ENCODE measurements around the gene FOXO6.

FOXO6 gene

DNA sequence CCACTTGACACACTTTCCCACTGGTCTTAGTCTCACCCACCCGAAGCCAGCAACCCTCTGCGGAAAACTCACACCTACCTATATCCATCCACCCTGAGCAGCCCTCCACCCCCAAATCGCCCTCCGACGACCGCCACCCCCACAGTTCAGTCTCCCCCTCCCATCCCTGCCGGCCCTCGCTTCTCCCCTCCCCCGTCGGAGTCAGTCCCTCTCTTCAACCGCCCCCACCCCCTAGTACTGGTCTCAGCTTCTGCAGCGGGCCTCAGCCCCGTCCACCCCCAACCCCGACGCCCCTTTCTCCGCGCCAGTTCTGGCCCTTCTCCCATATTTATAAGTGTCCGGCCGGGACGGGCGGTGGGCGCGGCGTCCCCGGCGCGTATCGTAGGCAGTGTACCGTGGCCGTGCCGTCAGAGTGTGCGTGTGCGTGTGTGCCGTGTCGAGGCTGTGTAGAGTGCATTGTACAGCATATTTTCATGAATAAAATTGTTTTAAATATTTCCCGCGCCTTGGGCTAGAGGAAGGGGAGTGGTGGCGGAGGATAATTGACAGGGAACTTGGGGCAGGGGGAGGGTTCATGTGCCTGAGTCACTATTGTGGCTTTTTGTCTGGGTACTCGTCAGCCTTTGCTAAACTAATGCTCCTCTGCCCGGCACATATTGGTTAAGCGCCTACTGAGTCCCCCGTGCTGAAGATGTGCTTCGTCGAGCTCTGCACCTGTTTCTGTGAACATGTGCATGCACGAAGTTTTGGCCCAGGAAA, 22.0 kb downstream of the FOXO6 start:
- DNase-seq (ENCODE audit: low read depth in 2 of 2): peak in 1 of 2 donors; percentile 27

DNA sequence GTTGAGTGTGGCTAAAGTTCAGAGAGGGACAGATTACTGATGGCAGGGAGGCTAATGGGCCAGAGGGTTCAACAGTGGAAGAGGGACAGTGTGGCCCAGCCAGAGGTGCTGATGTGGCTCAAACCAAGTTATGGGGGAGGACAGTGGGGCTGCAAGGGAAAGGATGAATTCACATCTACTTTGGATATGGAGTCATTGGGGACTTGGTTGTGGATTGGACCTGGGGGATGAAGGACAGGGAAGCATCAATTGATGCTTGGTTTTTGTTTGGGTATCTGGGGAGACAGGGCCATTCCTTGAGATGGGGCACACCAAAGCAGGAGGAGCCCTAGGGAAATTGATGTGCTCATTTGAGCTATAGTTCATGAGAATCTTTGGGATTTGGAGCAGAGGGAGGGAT, 23.3 kb downstream of the FOXO6 start:
- DNase-seq (ENCODE audit: low read depth in 2 of 2): no peak

GRCh38 chr1:41385398-41386195, 24.4 kb downstream of the FOXO6 start:
- DNase-seq (ENCODE audit: low read depth in 2 of 2): no peak

DNA sequence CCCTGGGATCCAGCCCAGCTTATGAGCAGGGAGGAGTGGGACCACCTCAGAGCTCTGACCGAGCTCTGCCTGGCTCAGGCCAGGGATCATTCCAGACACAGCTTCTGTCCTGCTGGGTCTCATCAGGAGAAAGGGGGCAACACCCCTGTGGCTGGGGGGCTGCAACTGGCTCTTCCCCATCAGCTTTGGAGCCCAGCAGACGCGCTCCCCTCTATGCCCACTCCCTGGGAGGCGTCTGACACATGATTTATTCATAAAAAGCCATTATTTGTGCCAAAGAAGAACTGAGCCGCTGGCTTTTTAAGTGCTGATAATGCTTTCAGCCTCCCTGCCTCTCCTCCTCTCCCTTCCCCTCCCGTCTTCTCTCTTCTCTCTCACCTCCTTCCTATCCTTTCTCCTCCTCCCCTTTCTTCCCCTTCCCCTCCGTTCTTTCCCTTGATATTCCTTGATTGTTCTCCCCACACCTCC, 25.0 kb downstream of the FOXO6 start:
- DNase-seq (ENCODE audit: low read depth in 2 of 2): no peak

DNA sequence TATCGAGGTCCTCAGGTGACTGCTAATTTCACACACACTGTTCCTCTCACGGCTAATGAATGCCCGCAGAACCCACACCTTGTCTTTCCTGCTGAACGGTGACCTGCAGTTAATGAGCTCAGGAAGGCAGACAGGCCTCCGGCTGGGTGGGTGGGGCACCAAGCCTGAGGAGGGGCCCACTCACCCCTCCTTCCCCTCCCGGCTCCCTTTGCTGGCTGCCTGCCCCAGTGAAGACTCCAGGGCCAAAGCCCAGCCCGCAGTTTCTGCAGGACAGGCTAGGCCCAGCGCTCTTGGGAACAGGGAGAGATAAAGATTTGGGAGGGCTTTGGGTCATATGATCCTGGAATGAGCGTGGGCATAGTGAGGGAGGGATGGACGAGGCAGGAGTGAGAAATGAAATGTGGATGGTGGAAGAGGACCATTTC, 26.4 kb downstream of the FOXO6 start:
- no peak for DNase-seq (ENCODE audit: low read depth in 2 of 2)

- DNase-seq (ENCODE audit: low read depth in 2 of 2): no peak
Measured at GRCh38 chr1:41388510-41388909, 27.3 kb downstream of the FOXO6 start.

DNA sequence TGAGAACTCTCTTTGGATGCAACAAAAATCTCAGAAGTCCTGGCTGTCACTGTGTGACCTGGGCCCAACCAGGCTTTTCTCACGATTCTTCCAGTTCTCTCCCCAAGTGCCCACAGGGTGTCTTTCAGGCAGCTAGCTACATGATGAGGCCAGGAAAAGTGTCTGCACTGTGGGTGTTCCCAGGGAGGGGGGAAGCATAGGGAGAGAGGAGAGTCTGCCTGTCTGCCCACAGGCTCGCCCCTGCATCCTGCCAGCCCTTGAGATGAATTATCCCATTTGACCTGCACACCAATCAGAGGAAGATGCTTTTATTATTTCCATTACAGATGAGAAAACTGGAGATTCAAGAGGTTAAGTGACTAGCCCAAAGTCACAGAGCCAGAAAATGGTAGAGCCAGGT, 27.8 kb downstream of the FOXO6 start:
- no peak for DNase-seq (ENCODE audit: low read depth in 2 of 2)

GRCh38 chr1:41390166-41390565, 28.9 kb downstream of the FOXO6 start:
- DNase-seq (ENCODE audit: low read depth in 2 of 2): no peak

- no peak for DNase-seq (ENCODE audit: low read depth in 2 of 2)
Measured at GRCh38 chr1:41390573-41390972, 29.3 kb downstream of the FOXO6 start.

- no peak for DNase-seq (ENCODE audit: low read depth in 2 of 2)
Measured at GRCh38 chr1:41391834-41392527, 30.7 kb downstream of the FOXO6 start.

DNA sequence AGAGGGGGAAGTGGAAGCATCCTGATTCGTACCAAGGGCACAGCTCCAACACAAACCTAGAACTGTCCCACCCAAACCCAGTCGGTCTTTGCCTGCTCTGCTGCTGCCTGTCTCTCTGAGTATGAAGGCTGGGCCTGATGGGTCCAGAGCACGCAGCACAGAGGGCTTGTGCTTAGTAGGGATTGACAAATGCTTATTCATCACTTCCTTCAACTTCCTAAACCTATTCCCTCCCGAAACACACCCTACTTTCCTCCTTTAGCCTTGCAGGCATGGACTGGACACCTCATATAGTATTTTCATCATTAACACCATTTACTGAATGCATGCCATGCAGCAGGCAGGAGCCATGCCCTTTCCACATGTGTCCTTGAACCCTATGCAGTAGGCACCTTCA, 31.3 kb downstream of the FOXO6 start:
- no peak for DNase-seq (ENCODE audit: low read depth in 2 of 2)

GRCh38 chr1:41393716-41394368, 32.6 kb downstream of the FOXO6 start:
- DNase-seq (ENCODE audit: low read depth in 2 of 2): no peak

- no peak for DNase-seq (ENCODE audit: low read depth in 2 of 2)
Measured at GRCh38 chr1:41394369-41394744, 33.1 kb downstream of the FOXO6 start.

- DNase-seq (ENCODE audit: low read depth in 2 of 2): no peak
Measured at GRCh38 chr1:41394959-41395956, 34.0 kb downstream of the FOXO6 start.

- no peak for DNase-seq (ENCODE audit: low read depth in 2 of 2)
Measured at GRCh38 chr1:41396084-41396483, 34.9 kb downstream of the FOXO6 start.

GRCh38 chr1:41397020-41397419, 35.8 kb downstream of the FOXO6 start:
- DNase-seq (ENCODE audit: low read depth in 2 of 2): no peak

DNA sequence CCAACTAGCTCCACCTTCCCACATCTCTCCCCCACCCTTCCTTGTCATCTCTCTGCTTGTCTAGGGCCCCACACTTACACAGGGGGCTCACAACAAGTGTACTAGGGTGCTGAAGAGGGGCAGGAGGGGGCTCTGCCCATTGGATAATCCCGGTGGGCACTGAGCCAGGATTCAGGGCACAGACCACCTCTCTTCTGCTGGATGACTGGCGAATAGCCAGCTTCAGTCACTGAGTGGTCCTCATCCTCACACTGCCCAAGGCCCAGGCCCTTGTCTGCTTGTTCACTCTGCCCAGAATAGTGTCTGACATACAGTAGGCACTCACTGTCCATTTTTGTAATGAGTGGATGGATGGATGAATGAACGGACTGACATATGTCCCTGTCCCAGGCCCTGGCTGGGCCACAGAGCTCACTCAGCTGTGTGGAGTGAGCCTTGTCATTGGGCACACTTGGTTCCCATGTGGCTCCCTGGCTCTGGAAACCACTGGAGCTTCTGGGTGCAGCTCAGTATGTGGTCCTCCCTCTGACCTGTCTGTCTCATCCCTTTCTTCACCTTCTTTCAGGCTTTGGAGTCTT, 36.6 kb downstream of the FOXO6 start:
- no peak for DNase-seq (ENCODE audit: low read depth in 2 of 2)

DNA sequence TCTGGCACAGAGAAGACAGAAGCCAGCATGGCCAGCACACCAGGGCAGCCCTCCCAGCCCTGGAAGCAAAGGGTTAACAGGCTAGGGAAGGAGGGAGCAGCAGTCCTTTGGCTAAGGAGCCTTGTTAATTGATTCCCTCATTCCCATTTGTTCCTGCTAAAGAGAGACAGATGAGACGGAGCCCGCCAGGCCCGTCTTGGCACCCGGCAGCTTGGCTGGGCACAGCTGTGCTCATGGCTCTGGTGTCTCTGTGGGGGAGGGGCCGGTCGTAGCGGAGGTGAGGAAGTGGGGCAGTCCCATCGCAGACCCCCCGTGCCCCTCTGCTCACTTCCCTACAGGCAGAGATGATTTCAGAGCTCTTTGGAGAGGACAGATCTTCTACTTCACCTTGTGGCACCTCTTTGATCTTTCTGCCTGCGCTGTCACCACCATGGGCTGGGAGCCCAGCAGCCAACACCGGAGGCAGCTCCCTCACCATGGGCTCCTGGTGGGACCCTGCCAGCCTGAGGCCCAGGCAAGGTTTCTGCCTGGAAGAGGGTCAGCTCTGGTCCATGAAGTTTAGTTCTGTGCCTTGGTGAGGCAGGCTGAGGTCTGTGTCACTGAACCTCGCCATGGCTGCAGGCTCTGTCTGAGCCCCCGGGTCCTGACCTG, 38.0 kb downstream of the FOXO6 start:
- DNase-seq (ENCODE audit: low read depth in 2 of 2): no peak

DNA sequence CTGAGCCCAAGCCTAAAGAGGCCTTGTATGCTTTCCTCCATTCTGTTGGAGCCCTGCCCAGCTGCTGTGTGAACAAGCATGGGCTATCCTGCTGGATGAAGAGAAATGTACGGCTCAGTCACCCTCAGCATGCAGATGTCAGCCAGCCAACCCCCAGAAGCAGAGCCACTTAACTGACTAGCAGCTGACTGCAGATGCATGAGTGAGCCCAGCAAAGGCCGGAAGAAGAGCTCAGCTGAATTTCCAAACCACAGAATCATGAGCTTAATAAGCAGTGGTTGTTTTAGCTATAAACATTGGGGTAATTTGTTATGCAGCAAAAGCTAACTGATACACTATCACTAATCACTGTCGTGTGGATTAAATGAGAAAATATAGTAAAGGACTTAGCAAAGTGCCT, 39.0 kb downstream of the FOXO6 start:
- no peak for DNase-seq (ENCODE audit: low read depth in 2 of 2)

- no peak for DNase-seq (ENCODE audit: low read depth in 2 of 2)
Measured at GRCh38 chr1:41401899-41402298, 40.7 kb downstream of the FOXO6 start.

All from stimulated activated CD8-positive, alpha-beta memory T cell treated with anti-CD3 and anti-CD28 coated beads, Interleukin-15, amount 100 ng/mL, for 4 hours (primary cell).